ENCODE results near the gene MINDY4B.
A peak's percentile ranks its signal among the peaks of the same experiment; 100 is the strongest.

MINDY4B gene

GRCh38 chr3:150905339-150905738 lies at the start of gene MINDY4B:
MINDY4B (minus strand) TSS chr3:150905439; CDS start chr3:150905439, 0 bp downstream.
- DNase-seq (ENCODE audit: low read depth), result no peak

- DNase-seq (ENCODE audit: low read depth), result no peak
Observed at GRCh38 chr3:150951923-150952322, 46.7 kb upstream of the MINDY4B start.

GRCh38 chr3:150945226-150946032 lies 40.2 kb upstream of the MINDY4B start:
- DNase-seq (ENCODE audit: low read depth), result no peak

GRCh38 chr3:150942221-150942620 lies 37.0 kb upstream of the MINDY4B start:
- no peak for DNase-seq (ENCODE audit: low read depth)

GRCh38 chr3:150936693-150937092 lies 31.5 kb upstream of the MINDY4B start:
- DNase-seq (ENCODE audit: low read depth), result no peak

- no peak for DNase-seq (ENCODE audit: low read depth)
Observed at GRCh38 chr3:150933473-150933995, 28.3 kb upstream of the MINDY4B start.

GRCh38 chr3:150931745-150932144 lies 26.5 kb upstream of the MINDY4B start:
- no peak for DNase-seq (ENCODE audit: low read depth)

GRCh38 chr3:150930839-150931238 lies 25.6 kb upstream of the MINDY4B start:
- DNase-seq (ENCODE audit: low read depth), result no peak

- DNase-seq (ENCODE audit: low read depth), result no peak
Observed at GRCh38 chr3:150928234-150928633, 23.0 kb upstream of the MINDY4B start.

- DNase-seq (ENCODE audit: low read depth), result no peak
Observed at GRCh38 chr3:150926328-150926727, 21.1 kb upstream of the MINDY4B start.

- peak; percentile 2 for DNase-seq (ENCODE audit: low read depth)
Observed at GRCh38 chr3:150925751-150926201, 20.5 kb upstream of the MINDY4B start.

GRCh38 chr3:150922611-150923010 lies 17.4 kb upstream of the MINDY4B start:
- DNase-seq (ENCODE audit: low read depth), result no peak

- no peak for DNase-seq (ENCODE audit: low read depth)
Observed at GRCh38 chr3:150921209-150921608, 16.0 kb upstream of the MINDY4B start.

GRCh38 chr3:150920236-150920635 lies 15.0 kb upstream of the MINDY4B start:
- no peak for DNase-seq (ENCODE audit: low read depth)

- no peak for DNase-seq (ENCODE audit: low read depth)
Observed at GRCh38 chr3:150917951-150918350, 12.7 kb upstream of the MINDY4B start.

GRCh38 chr3:150913133-150913922 lies 8.1 kb upstream of the MINDY4B start:
- DNase-seq (ENCODE audit: low read depth), result no peak

- no peak for DNase-seq (ENCODE audit: low read depth)
Observed at GRCh38 chr3:150912501-150912900, 7.3 kb upstream of the MINDY4B start.

- no peak for DNase-seq (ENCODE audit: low read depth)
Observed at GRCh38 chr3:150911771-150912170, 6.5 kb upstream of the MINDY4B start.

GRCh38 chr3:150906461-150906860 lies 1.2 kb upstream of the MINDY4B start:
- DNase-seq (ENCODE audit: low read depth), result no peak

- DNase-seq (ENCODE audit: low read depth), result no peak
Observed at GRCh38 chr3:150905746-150906145, 507 bp upstream of the MINDY4B start.

GRCh38 chr3:150902988-150903387 lies 2.3 kb downstream of the MINDY4B start:
- DNase-seq (ENCODE audit: low read depth), result no peak

GRCh38 chr3:150901793-150902192 lies 3.4 kb downstream of the MINDY4B start:
- no peak for DNase-seq (ENCODE audit: low read depth)

- no peak for DNase-seq (ENCODE audit: low read depth)
Observed at GRCh38 chr3:150899141-150899540, 6.1 kb downstream of the MINDY4B start.

Measured in activated T-helper 1 cell treated with Interleukin-2 at 50 U/mL for 16 hours (primary cell).